ENCODE measurements around the gene STING1. TPM values are rescaled to one million over a fixed set of nuclear protein-coding genes. Genes with fewer than 3 reads are reported as not detected.

STING1 gene
- total and polyA plus RNA-seq, 2 donors from 2014 or later: 29.8 to 109 TPM

DNA sequence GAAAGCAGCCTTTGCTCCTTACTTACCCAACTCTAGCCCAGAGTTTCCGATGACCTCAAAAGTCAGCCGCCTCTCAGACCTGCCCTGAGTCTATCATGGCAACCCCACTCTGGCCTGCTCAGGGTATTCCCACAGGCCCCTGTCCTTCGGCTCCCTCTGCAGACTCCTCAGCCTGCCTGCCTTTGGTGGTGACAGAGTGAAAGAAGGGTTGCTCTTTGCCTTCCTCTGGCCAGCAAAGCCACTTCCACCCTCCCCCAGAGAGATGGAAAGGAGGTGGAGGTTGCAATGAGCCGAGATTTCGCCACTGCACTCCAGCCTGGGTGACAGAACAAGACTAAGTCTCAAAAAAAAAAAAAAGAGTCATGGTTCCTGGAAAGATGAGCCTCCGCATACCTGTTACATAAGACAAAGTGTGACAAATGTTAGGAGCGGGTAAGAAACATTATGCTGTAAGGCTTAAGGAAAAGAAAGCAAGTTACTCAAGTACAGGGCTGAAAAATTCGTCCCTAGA, 14.1 kb downstream of the STING1 start:
- Histone ChIP-seq H3K9me3 (ENCODE audit: control insufficient read depth in 2 of 3, insufficient read depth in 1 of 3, low read length in 3 of 3) (no peaks in the 10 kb centered on the region), H3K9ac (ENCODE audit: low read length in 3 of 3) (no peak overlapping the region), H3K27ac (ENCODE audit: low read depth in 2 of 2, low read length in 2 of 2) (no peak overlapping the region), H3K4me3 (ENCODE audit: low read length in 3 of 3) (no peak overlapping the region), H3K4me1 (ENCODE audit: control insufficient read depth in 2 of 3, insufficient read depth in 2 of 3, low read depth in 1 of 3, low read length in 3 of 3) (no peaks in the 10 kb centered on the region), H3K27me3 (ENCODE audit: control insufficient read depth, insufficient read depth, low read length) (no peaks in the 10 kb centered on the region), H3K36me3 (ENCODE audit: control insufficient read depth in 2 of 3, insufficient read depth in 3 of 3, low read length in 3 of 3) (no peaks in the 10 kb centered on the region)
- TF ChIP-seq, protein P1, sequence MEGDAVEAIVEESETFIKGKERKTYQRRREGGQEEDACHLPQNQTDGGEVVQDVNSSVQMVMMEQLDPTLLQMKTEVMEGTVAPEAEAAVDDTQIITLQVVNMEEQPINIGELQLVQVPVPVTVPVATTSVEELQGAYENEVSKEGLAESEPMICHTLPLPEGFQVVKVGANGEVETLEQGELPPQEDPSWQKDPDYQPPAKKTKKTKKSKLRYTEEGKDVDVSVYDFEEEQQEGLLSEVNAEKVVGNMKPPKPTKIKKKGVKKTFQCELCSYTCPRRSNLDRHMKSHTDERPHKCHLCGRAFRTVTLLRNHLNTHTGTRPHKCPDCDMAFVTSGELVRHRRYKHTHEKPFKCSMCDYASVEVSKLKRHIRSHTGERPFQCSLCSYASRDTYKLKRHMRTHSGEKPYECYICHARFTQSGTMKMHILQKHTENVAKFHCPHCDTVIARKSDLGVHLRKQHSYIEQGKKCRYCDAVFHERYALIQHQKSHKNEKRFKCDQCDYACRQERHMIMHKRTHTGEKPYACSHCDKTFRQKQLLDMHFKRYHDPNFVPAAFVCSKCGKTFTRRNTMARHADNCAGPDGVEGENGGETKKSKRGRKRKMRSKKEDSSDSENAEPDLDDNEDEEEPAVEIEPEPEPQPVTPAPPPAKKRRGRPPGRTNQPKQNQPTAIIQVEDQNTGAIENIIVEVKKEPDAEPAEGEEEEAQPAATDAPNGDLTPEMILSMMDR (IDR thresholded peaks at IDR 0.05; ENCODE audit: borderline replicate concordance, extremely low read depth, insufficient read depth): no peak
- intact Hi-C loops (cut with DNase I): no loop called here
- no peak for DNase-seq
- no peak for FAIRE-seq

GRCh38 chr5:139462586-139463276, 19.8 kb downstream of the STING1 start, which contains the start of gene ECSCR:
ECSCR (minus strand) TSS chr5:139462743; CDS start chr5:139462670, 73 bp downstream.
- Histone ChIP-seq H3K27ac (ENCODE audit: low read depth in 2 of 2, low read length in 2 of 2) (peak within 1 kb of the TSS; percentile 43 to 59), H3K36me3 (ENCODE audit: control insufficient read depth in 2 of 3, insufficient read depth in 3 of 3, low read length in 3 of 3) (no peaks in the 10 kb centered on the region), H3K9ac (ENCODE audit: low read length in 3 of 3) (peak within 1 kb of the TSS in 1 of 3 donors; percentile 12), H3K9me3 (ENCODE audit: control insufficient read depth in 2 of 3, insufficient read depth in 1 of 3, low read length in 3 of 3) (no peaks in the 10 kb centered on the region), H3K4me1 (ENCODE audit: control insufficient read depth in 2 of 3, insufficient read depth in 2 of 3, low read depth in 1 of 3, low read length in 3 of 3) (no peaks in the 10 kb centered on the region), H3K4me3 (ENCODE audit: low read length in 3 of 3) (peak within 1 kb of the TSS; percentile 6 to 50 (median 38)), H3K27me3 (ENCODE audit: control insufficient read depth, insufficient read depth, low read length) (no peaks in the 10 kb centered on the region)
- intact Hi-C loops (cut with DNase I): no loop called here
- TF ChIP-seq, protein P1 (IDR thresholded peaks at IDR 0.05; ENCODE audit: borderline replicate concordance, extremely low read depth, insufficient read depth): no peak
- DNase-seq (peak in 1 of 5 donors; percentile 57), FAIRE-seq (no peak)

- Histone ChIP-seq H3K9me3 (ENCODE audit: control insufficient read depth in 2 of 3, insufficient read depth in 1 of 3, low read length in 3 of 3) (no peaks in the 10 kb centered on the region), H3K27me3 (ENCODE audit: control insufficient read depth, insufficient read depth, low read length) (no peaks in the 10 kb centered on the region), H3K36me3 (ENCODE audit: control insufficient read depth in 2 of 3, insufficient read depth in 3 of 3, low read length in 3 of 3) (no peaks in the 10 kb centered on the region), H3K9ac (ENCODE audit: low read length in 3 of 3) (peak overlapping the region in 1 of 3 donors; percentile 12), H3K4me1 (ENCODE audit: control insufficient read depth in 2 of 3, insufficient read depth in 2 of 3, low read depth in 1 of 3, low read length in 3 of 3) (no peaks in the 10 kb centered on the region), H3K27ac (ENCODE audit: low read depth in 2 of 2, low read length in 2 of 2) (peak overlapping the region in 1 of 2 donors; percentile 59), H3K4me3 (ENCODE audit: low read length in 3 of 3) (peak overlapping the region in 2 of 3 donors; percentile 34 to 38)
- intact Hi-C loops (cut with DNase I): no loop called here
- TF ChIP-seq, protein P1 (IDR thresholded peaks at IDR 0.05; ENCODE audit: borderline replicate concordance, extremely low read depth, insufficient read depth): no peak
- DNase-seq (no peak), FAIRE-seq (no peak)
These were observed 20.9 kb downstream of the STING1 start for GRCh38 chr5:139461698-139462097.
